ENCODE data around the gene TRIM50. TPM values are rescaled to one million over a fixed set of nuclear protein-coding genes. Genes with fewer than 3 reads are reported as not detected.

Gene TRIM50
- total RNA-seq, 2 experiments from 2014 or later: not detected

DNA sequence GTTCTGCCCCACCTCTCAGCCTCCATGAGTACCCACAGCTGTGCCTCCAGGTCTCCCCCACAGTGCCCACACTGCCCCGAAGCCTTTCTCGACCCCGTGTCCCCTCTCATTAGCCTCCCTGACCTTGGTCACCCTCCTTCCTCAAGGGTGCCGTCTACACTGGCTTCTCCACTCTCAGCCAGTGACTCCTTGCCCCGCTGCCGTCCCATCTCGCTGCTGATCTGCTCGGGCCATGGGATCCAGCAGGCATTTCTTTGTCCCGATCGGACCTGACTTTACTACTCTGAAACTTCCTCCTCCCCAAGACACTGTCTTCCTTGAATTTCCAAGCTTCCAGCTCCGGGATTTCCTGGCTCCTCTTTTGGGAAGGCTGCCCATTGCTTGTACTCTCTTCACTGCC is 31.4 kb upstream of the TRIM50 start:
- Mint-ChIP-seq H3K27ac (no peak overlapping the region), H3K9me3 (no peaks in the 10 kb centered on the region), H3K4me3 (no peak overlapping the region), H3K4me1 (ENCODE audit: low read depth) (peaks cover 13% of the 10 kb centered on the region), H3K36me3 (ENCODE audit: low read depth) (no peaks in the 10 kb centered on the region), H3K27me3 (ENCODE audit: low read depth) (no peaks in the 10 kb centered on the region)
- intact Hi-C loops (cut with micrococcal nuclease): no loop called here
- CTCF ChIA-PET: no interaction called here
- no peak for DNase-seq

DNA sequence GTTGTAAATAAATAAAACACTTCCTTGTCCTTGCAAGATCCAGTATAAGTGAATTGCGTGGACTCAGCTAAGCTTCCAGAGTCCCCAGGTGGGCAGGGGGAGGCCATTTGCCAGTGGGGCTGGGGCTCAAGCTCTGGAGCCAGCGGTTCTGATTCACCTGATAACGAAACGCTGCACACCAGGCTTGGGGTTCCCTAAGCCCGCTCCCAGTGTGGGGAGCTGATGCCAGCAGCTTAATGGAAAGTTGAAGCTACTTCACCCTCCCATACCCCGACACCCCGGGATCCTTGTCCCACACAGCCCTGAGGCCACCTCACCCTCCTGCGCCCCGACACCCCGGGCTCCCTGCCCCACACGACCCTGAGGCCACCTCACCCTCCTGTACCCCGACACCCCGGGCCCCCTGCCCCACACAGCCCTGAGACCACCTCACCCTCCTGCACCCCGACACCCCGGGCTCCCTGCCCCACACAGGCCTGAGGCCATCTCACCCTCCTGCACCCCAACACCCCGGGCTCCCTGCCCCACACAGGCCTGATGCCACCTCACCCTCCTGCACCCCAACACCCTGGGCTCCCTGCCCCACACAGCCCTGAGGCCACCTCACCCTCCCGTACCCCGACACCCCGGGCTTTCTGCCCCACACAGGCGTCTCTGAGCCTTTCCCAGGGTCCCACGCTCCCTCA is 30.9 kb upstream of the TRIM50 start:
- peaks cover 13% of the 10 kb centered on the region for H3K4me1 Mint-ChIP-seq (ENCODE audit: low read depth)
- intact Hi-C loops (cut with micrococcal nuclease): no loop called here
- H3K9me3 Mint-ChIP-seq: no peaks in the 10 kb centered on the region
- no peak overlapping the region for H3K4me3 Mint-ChIP-seq
- no peaks in the 10 kb centered on the region for H3K36me3 Mint-ChIP-seq (ENCODE audit: low read depth)
- H3K27me3 Mint-ChIP-seq (ENCODE audit: low read depth): no peaks in the 10 kb centered on the region
- CTCF ChIA-PET: interaction anchor here (1.0 to 1.1 kb wide), 2 partner anchors 12 to 35 kb away, joined by 3 to 7 read pairs; no protein-coding TSS in a partner anchor
- DNase-seq: no peak
- no peak overlapping the region for H3K27ac Mint-ChIP-seq

DNA sequence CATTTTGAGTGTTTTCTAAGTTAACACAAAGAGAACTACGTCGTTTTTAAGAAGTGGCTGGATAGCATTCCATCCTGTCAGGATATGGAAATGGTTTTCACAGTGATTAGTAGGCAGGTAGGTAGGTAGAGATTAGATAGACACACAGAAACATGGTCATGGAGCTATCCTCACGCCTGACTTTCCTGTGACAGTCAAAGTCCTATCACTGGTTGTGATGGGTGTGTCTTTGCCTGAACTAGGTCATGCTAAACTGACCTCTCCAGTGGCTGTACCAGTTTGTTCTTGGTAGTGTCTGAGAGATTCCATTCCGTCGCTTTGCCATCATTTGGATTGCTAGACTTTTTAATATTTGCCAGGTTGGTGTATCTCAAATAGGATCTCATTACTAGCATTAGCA is 28.3 kb upstream of the TRIM50 start:
- intact Hi-C loops (cut with micrococcal nuclease): no loop called here
- CTCF ChIA-PET: no interaction called here
- Mint-ChIP-seq H3K4me1 (ENCODE audit: low read depth) (peaks cover 13% of the 10 kb centered on the region), H3K9me3 (peaks cover 4% of the 10 kb centered on the region), H3K27me3 (ENCODE audit: low read depth) (no peaks in the 10 kb centered on the region), H3K36me3 (ENCODE audit: low read depth) (no peaks in the 10 kb centered on the region), H3K4me3 (no peak overlapping the region), H3K27ac (no peak overlapping the region)
- no peak for DNase-seq

DNA sequence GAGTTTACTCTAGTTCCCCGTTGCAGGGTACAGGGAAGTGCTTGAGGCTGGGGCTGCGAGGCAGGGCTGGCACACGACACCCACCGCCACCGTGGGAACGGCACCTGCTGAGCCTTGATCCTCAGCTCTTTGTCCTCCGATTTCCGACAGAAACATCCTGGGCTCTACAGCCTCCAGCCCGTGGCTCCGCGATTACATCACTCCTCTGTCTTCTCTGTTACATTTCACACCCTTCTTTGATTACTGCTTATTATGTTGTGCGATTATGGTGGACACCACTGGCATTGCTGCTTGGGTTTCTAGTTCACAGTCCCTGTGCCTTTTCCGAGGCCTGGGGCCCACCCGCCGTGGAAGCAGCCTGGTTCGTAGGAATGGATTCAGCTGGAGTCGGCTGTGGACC is 26.9 kb upstream of the TRIM50 start:
- peaks cover 4% of the 10 kb centered on the region for H3K9me3 Mint-ChIP-seq
- H3K27me3 Mint-ChIP-seq (ENCODE audit: low read depth): no peaks in the 10 kb centered on the region
- DNase-seq: no peak
- H3K36me3 Mint-ChIP-seq (ENCODE audit: low read depth): no peaks in the 10 kb centered on the region
- intact Hi-C loops (cut with micrococcal nuclease): no loop called here
- H3K27ac Mint-ChIP-seq: no peak overlapping the region
- H3K4me3 Mint-ChIP-seq: no peak overlapping the region
- peaks cover 13% of the 10 kb centered on the region for H3K4me1 Mint-ChIP-seq (ENCODE audit: low read depth)
- CTCF ChIA-PET: no interaction called here

DNA sequence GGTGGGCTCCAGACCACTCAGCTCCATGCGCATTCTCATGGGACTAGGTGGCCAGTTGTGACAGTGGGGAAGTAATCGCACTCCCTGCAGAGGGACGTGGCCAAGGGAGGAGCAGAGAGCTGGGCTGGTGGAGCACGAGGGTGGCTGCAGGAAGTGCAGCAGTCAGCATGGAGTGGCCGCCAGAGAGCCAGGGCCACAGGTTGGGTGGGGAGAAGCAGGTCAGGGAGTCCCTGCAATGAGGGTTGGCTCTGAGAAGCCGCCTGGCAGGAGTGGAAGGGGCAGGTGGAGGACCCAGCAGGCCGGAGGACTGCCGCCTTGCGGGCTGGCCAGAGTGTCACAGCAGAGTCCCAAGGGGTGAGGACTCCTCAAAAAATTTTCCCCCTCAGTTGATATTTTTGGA is 26.3 kb upstream of the TRIM50 start:
- no peak for DNase-seq
- Mint-ChIP-seq H3K27ac (no peak overlapping the region), H3K36me3 (ENCODE audit: low read depth) (no peaks in the 10 kb centered on the region), H3K4me1 (ENCODE audit: low read depth) (peaks cover 9% of the 10 kb centered on the region), H3K9me3 (peaks cover 4% of the 10 kb centered on the region), H3K27me3 (ENCODE audit: low read depth) (no peaks in the 10 kb centered on the region), H3K4me3 (no peak overlapping the region)
- CTCF ChIA-PET: interaction anchor here (0.6 kb wide), 1 partner anchor 9 kb away, joined by 4 read pairs; no protein-coding TSS in a partner anchor
- intact Hi-C loops (cut with micrococcal nuclease): no loop called here

DNA sequence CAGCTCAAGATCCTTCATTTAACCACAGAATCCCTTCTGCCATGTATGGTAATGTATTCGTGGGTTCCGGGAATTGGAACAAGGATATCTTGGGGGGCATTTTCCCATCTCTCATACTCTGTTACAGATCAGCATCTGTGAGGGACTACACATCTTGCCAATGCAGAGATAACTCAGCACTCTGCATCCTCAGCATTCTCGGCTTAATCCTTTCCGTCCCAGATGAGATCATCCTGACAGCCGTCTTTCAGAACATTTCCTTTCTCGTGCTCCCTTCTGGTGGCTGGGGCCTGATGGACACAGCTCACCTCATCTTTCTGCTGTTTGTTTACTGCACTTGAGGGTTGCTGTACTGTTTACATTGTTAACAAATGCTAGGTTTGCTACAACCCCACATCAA is 25.4 kb upstream of the TRIM50 start:
- CTCF ChIA-PET: no interaction called here
- Mint-ChIP-seq H3K4me3 (no peak overlapping the region), H3K4me1 (ENCODE audit: low read depth) (peaks cover 4% of the 10 kb centered on the region), H3K9me3 (peaks cover 4% of the 10 kb centered on the region), H3K27ac (no peak overlapping the region), H3K36me3 (ENCODE audit: low read depth) (no peaks in the 10 kb centered on the region), H3K27me3 (ENCODE audit: low read depth) (no peaks in the 10 kb centered on the region)
- DNase-seq: no peak
- intact Hi-C loops (cut with micrococcal nuclease): no loop called here

DNA sequence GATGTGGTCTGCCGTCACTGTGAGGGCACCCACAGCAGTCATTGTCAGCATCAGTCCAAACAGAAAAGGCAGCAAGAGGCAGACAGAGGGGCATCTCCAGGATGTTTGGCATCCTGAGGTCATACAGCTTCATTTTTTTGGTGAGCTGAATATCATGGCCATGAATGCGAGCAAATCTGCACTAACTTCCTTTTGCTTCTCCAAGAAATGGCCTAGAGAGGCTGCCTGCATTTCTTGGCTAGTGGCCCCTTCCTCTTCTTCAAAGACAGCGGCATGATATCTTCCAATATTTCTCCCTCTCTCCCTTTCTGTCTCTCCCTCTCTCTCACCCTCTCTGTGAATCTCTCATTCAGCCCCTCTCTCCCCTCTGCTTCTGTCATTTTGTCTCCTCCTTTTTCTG is 24.9 kb upstream of the TRIM50 start:
- H3K9me3 Mint-ChIP-seq: peaks cover 4% of the 10 kb centered on the region
- DNase-seq: no peak
- H3K27me3 Mint-ChIP-seq (ENCODE audit: low read depth): no peaks in the 10 kb centered on the region
- CTCF ChIA-PET: no interaction called here
- H3K27ac Mint-ChIP-seq: no peak overlapping the region
- no peak overlapping the region for H3K4me3 Mint-ChIP-seq
- intact Hi-C loops (cut with micrococcal nuclease): no loop called here
- no peaks in the 10 kb centered on the region for H3K4me1 Mint-ChIP-seq (ENCODE audit: low read depth)
- H3K36me3 Mint-ChIP-seq (ENCODE audit: low read depth): no peaks in the 10 kb centered on the region

DNA sequence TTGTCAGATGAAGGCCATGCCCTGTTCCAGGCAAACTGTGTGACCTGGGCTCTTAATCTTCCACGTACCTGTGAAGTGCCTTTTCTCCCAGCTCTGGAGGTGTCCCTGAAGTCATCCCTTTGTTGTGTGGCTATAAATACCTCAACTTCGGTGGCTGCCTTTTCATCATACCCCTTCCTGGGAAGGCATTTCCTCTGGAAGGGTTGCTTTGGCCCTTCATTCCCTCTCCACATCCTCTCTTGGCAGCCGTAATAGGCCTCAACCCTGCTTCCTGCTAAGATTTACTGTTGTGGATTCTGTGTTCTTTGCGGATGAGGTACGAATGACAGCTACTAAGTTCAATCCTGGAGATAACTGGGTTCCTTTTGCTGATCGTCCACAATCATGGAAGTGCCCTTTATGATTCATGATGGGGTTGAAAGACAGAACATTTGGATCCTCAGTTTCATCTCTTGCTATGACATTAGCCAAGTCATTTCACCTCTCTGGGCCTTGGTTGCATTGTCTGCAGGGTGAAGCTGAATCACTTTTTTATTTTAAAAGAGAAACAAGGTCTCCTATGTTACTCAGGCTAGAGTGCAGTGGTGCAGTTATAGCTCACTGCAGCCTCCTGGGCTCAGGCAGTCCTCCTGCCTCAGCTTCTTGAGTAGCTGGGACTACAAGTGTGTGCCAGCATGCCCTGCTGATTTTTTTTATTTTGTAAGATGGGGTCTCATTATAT is 23.7 kb upstream of the TRIM50 start:
- intact Hi-C loops (cut with micrococcal nuclease): no loop called here
- Mint-ChIP-seq H3K27me3 (ENCODE audit: low read depth) (no peaks in the 10 kb centered on the region), H3K4me3 (no peak overlapping the region), H3K36me3 (ENCODE audit: low read depth) (no peaks in the 10 kb centered on the region), H3K9me3 (peaks cover 4% of the 10 kb centered on the region), H3K4me1 (ENCODE audit: low read depth) (no peaks in the 10 kb centered on the region), H3K27ac (no peak overlapping the region)
- no peak for DNase-seq
- CTCF ChIA-PET: interaction anchor here (0.9 kb wide), 1 partner anchor 482 kb away, joined by 3 read pairs; no protein-coding TSS in a partner anchor

DNA sequence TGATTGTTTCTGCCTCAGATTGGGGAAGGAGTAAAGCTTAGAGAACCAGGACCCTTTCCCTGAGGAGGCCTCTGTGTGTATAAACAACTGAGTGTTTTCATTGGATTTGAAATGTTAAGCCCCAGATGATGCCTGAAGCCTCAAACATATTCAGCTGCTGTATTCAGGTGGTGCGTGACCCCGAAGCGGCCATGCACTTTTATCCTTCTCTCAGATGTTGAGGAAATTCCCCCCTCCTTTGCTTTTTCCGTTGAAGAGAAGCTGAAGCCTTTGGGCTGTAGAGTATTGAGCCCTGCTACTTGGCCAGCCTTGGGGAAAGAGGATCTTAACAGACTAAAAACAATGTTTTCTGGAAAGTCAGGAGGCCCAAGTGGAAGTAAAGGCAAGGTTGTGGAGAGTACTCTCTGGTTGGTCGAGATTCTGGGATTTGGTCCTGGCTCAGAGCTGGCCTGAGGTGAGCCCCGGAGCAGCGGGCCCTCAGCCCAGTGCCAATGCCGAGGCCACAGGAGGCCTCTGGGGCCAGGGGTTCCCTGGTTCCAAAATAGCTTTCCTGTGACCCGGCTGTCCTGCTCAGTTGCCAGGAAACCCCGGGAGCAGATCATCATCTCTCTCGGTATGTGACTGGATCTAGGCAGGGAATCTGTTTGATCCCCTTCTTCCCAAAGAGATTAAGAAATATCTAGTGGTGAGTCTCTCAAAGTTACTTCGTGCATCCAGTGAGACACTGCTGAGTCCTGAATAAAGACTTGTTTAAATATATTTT is 22.6 kb upstream of the TRIM50 start:
- CTCF ChIA-PET: interaction anchor here (0.9 kb wide), 1 partner anchor 483 kb away, joined by 3 read pairs; no protein-coding TSS in a partner anchor
- H3K27me3 Mint-ChIP-seq (ENCODE audit: low read depth): no peaks in the 10 kb centered on the region
- H3K4me3 Mint-ChIP-seq: no peak overlapping the region

DNA sequence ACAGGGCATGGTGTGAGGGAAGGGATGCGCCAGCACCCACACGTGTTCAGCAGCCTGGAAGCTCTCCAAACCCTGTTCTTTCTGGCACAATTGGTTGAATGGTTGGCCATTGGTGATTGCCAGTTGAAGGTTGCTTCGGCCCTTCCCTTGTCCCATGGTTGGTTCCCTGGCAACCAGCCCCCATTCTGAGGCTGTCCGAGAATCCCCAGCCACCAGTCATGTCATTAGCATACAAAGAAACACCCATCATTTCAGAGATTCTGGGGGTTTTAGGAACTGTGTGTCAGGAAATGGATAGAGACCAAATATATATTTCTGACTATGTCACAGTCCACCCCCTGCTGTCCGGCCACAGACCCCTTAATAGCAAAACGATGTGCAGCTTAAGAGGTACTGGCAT is 21.9 kb upstream of the TRIM50 start:
- intact Hi-C loops (cut with micrococcal nuclease): no loop called here
- H3K4me3 Mint-ChIP-seq: no peak overlapping the region
- H3K4me1 Mint-ChIP-seq (ENCODE audit: low read depth): no peaks in the 10 kb centered on the region

More for the DNA sequence above, 22.6 kb upstream of the TRIM50 start:
- H3K4me1 Mint-ChIP-seq (ENCODE audit: low read depth): no peaks in the 10 kb centered on the region
- no peak overlapping the region for H3K27ac Mint-ChIP-seq
- intact Hi-C loops (cut with micrococcal nuclease): no loop called here
- peaks cover 4% of the 10 kb centered on the region for H3K9me3 Mint-ChIP-seq
- DNase-seq: no peak
- H3K36me3 Mint-ChIP-seq (ENCODE audit: low read depth): no peaks in the 10 kb centered on the region

DNA sequence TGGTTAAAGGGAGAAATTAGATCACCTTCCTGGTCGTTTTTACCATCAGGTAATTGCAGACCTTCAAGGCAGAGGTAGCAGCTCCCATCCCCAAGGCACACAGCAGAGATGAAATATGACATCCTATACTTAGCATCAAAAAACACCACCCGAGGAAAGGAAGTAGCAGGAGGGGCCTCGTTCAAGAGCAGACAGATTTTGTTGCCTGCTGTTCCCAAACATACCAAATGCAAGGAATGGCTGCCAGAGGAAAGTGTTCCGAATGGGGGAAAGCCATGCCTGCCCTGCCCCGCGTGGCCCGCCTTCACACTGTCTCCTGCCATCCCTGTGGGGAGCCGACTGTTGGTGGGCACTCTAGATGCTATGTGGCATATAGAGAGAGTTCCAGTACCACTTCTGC is 18.1 kb upstream of the TRIM50 start:
- Mint-ChIP-seq H3K4me3 (no peak overlapping the region), H3K9me3 (no peaks in the 10 kb centered on the region), H3K36me3 (ENCODE audit: low read depth) (no peaks in the 10 kb centered on the region), H3K27ac (no peak overlapping the region), H3K4me1 (ENCODE audit: low read depth) (no peaks in the 10 kb centered on the region), H3K27me3 (ENCODE audit: low read depth) (no peaks in the 10 kb centered on the region)
- DNase-seq: no peak
- intact Hi-C loops (cut with micrococcal nuclease): no loop called here
- CTCF ChIA-PET: no interaction called here

More for the DNA sequence above, 21.9 kb upstream of the TRIM50 start:
- Mint-ChIP-seq H3K27me3 (ENCODE audit: low read depth) (no peaks in the 10 kb centered on the region), H3K9me3 (peaks cover 4% of the 10 kb centered on the region), H3K27ac (no peak overlapping the region), H3K36me3 (ENCODE audit: low read depth) (no peaks in the 10 kb centered on the region)
- CTCF ChIA-PET: no interaction called here
- no peak for DNase-seq

DNA sequence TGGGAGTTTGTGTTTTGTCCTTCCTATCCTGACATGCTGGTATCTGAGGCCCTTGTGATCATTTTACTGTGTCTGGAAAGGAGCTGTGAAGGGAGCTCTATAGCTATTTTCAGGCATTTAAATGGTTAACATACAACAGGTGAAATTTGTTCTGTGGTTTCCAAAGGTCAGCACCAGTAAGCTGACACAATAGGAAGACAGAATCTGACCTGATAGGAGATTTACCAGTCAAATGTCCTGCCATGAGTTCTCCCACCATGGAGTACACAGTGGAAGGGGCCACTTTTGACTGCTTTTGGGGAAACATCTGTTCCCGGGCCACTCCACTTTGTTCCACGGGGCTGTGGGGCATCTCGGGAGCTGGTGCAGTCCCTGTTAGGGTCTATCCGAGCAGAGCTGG is 17.7 kb upstream of the TRIM50 start:
- intact Hi-C loops (cut with micrococcal nuclease): no loop called here
- no peaks in the 10 kb centered on the region for H3K36me3 Mint-ChIP-seq (ENCODE audit: low read depth)
- no peak overlapping the region for H3K27ac Mint-ChIP-seq
- no peaks in the 10 kb centered on the region for H3K27me3 Mint-ChIP-seq (ENCODE audit: low read depth)
- no peak overlapping the region for H3K4me3 Mint-ChIP-seq
- no peaks in the 10 kb centered on the region for H3K9me3 Mint-ChIP-seq
- CTCF ChIA-PET: no interaction called here
- no peak for DNase-seq
- H3K4me1 Mint-ChIP-seq (ENCODE audit: low read depth): no peaks in the 10 kb centered on the region
